ENCODE results near the gene MSANTD7.

The MSANTD7 gene

GRCh38 chr10:14873090-14873760, 35.1 kb downstream of the MSANTD7 start:
- TF ChIP-seq, protein P1, sequence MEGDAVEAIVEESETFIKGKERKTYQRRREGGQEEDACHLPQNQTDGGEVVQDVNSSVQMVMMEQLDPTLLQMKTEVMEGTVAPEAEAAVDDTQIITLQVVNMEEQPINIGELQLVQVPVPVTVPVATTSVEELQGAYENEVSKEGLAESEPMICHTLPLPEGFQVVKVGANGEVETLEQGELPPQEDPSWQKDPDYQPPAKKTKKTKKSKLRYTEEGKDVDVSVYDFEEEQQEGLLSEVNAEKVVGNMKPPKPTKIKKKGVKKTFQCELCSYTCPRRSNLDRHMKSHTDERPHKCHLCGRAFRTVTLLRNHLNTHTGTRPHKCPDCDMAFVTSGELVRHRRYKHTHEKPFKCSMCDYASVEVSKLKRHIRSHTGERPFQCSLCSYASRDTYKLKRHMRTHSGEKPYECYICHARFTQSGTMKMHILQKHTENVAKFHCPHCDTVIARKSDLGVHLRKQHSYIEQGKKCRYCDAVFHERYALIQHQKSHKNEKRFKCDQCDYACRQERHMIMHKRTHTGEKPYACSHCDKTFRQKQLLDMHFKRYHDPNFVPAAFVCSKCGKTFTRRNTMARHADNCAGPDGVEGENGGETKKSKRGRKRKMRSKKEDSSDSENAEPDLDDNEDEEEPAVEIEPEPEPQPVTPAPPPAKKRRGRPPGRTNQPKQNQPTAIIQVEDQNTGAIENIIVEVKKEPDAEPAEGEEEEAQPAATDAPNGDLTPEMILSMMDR (IDR thresholded peaks at IDR 0.05; ENCODE audit: extremely low read depth, insufficient read depth, missing control alignments): no peak
- DNase-seq (ENCODE audit: low spot score): peak; percentile 28
- in situ Hi-C loops (cut with MboI; ENCODE audit: low pct_unique_long_range_greater_than_20kb, low sequenced_read_pairs, unreplicated experiment): no loop called here

GRCh38 chr10:14875941-14876340, 37.8 kb downstream of the MSANTD7 start:
- in situ Hi-C loops (cut with MboI; ENCODE audit: low pct_unique_long_range_greater_than_20kb, low sequenced_read_pairs, unreplicated experiment): no loop called here
- TF ChIP-seq, protein P1 (IDR thresholded peaks at IDR 0.05; ENCODE audit: extremely low read depth, insufficient read depth, missing control alignments): no peak

DNA sequence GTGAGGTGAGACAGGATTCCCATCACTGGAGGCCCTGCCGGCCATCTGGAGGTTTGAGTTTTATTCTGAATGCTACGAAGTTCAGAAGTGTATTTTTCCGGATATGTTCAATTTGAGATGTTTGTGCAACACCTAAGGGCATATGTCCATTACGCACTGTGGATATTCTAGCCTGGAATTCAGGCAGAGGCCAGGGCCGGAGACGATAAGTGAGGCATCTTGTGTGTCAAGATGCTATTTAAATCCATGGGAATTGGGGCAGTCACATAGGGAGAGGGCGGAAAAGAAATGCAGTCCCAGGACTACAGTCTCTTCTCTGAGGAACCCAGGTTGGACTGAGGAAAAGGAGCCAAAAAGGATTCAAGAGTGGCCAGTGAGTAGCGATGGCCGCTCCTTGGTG, 38.7 kb downstream of the MSANTD7 start:
- TF ChIP-seq, protein P1 (IDR thresholded peaks at IDR 0.05; ENCODE audit: extremely low read depth, insufficient read depth, missing control alignments): no peak
- in situ Hi-C loops (cut with MboI; ENCODE audit: low pct_unique_long_range_greater_than_20kb, low sequenced_read_pairs, unreplicated experiment): no loop called here
- DNase-seq (ENCODE audit: low spot score): no peak

More at GRCh38 chr10:14875941-14876340, 37.8 kb downstream of the MSANTD7 start:
- DNase-seq (ENCODE audit: low spot score): no peak

GRCh38 chr10:14878266-14879123, 40.4 kb downstream of the MSANTD7 start, which contains the start of gene SUV39H2:
TSS of gene SUV39H2 (plus strand) at chr10:14878866. CDS start at chr10:14878889, 23 bp downstream.
- in situ Hi-C loops (cut with MboI; ENCODE audit: low pct_unique_long_range_greater_than_20kb, low sequenced_read_pairs, unreplicated experiment): no loop called here
- TF ChIP-seq, protein P1 (IDR thresholded peaks at IDR 0.05; ENCODE audit: extremely low read depth, insufficient read depth, missing control alignments): no peak
- peak; percentile 100 for DNase-seq (ENCODE audit: low spot score)

DNA sequence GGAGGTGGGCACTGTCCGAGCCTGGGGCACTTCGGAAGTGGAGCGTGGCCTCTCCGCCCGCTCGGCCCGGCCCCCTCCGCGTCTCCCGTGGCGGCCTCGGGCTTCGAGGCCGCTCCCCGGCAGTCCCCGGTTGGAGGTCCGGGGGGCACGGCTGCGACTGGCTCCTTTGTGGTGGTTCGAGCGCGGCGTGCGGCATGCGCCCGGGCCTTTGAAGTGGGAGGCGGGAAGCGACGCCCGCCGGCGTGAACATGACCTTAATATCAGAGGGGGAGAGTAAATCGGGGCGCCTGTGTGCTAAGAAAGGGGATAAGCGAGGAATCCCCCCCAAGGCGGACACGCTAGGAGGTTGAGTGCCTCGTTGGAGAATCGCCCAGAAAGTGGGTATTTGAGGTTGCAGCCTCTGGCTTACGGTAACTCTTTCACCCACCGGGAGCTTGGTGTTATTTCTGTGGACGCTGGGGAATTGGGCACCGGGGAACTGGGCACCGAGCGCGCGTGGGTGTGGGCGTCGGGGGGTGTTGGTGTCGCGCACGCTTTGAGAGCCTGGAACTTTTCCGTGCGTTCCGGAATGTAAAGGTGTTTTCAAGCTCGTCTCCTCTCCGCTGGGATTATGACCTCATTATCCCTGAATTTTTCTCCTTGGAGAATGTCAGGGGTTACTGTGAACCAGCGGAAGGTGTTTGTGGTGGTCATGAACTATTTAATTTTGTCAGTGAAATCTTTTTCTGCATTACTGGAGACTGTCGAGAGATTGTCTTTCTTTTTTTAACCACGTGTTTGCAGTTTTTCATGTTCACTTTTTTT, 41.2 kb downstream of the MSANTD7 start:
- no peak for DNase-seq (ENCODE audit: low spot score)

DNA sequence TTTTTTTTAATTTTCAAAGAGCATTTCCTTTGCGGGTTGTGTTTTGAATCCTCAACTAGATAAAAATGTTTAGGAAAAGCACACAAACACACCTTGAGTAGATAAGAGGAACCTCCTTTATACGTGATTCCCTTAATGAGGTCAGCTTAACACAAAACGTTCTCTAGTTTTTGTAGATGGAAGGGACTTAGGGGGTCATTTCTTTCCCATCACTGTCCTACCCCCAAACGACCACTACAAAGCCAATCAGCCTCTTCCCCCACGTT, 41.8 kb downstream of the MSANTD7 start:
- peak; percentile 27 for DNase-seq (ENCODE audit: low spot score)
- in situ Hi-C loops (cut with MboI; ENCODE audit: low pct_unique_long_range_greater_than_20kb, low sequenced_read_pairs, unreplicated experiment): no loop called here
- TF ChIP-seq, protein P1 (IDR thresholded peaks at IDR 0.05; ENCODE audit: extremely low read depth, insufficient read depth, missing control alignments): no peak

More for the DNA sequence above, 41.2 kb downstream of the MSANTD7 start:
- in situ Hi-C loops (cut with MboI; ENCODE audit: low pct_unique_long_range_greater_than_20kb, low sequenced_read_pairs, unreplicated experiment): no loop called here
- TF ChIP-seq, protein P1 (IDR thresholded peaks at IDR 0.05; ENCODE audit: extremely low read depth, insufficient read depth, missing control alignments): no peak

Measured in GM13977 (cell line).